ENCODE measurements around the gene LPIN3.

DNA sequence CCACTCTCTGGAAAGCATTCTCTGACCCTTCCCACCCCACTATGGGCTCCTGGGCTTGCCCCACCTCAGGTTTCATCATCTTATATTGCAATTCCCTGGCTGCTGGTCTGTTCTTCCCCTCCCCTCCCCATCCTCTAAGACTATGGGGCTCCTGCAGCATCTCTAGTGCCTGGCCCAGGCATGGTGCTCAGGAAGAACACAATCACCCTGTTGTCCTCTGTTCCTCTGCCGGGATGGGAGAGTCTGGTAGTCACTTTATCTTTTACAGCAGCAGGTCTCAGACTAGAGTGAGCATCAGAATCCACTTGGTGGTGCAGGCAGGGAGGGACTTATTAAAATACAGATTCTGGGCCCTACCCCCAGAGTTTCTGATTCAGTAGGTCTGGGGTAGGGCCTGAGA is 5.0 kb upstream of the LPIN3 start:
- TF ChIP-seq, protein P1, sequence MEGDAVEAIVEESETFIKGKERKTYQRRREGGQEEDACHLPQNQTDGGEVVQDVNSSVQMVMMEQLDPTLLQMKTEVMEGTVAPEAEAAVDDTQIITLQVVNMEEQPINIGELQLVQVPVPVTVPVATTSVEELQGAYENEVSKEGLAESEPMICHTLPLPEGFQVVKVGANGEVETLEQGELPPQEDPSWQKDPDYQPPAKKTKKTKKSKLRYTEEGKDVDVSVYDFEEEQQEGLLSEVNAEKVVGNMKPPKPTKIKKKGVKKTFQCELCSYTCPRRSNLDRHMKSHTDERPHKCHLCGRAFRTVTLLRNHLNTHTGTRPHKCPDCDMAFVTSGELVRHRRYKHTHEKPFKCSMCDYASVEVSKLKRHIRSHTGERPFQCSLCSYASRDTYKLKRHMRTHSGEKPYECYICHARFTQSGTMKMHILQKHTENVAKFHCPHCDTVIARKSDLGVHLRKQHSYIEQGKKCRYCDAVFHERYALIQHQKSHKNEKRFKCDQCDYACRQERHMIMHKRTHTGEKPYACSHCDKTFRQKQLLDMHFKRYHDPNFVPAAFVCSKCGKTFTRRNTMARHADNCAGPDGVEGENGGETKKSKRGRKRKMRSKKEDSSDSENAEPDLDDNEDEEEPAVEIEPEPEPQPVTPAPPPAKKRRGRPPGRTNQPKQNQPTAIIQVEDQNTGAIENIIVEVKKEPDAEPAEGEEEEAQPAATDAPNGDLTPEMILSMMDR (IDR thresholded peaks at IDR 0.05 in 2 of 3, conservative IDR thresholded peaks at IDR 0.05 in 1 of 3; ENCODE audit: borderline replicate concordance in 1 of 3, insufficient read depth in 1 of 3, low read depth in 2 of 3, low read length in 2 of 3) = no peak
- no peak for TF ChIP-seq EZH2 (IDR thresholded peaks at IDR 0.05)
- no peak for TF ChIP-seq POLR2AphosphoS5 (IDR thresholded peaks at IDR 0.05; ENCODE audit: low read depth, low read length)
- no peak for TF ChIP-seq EZH2phosphoT487 (IDR thresholded peaks at IDR 0.05; ENCODE audit: borderline replicate concordance)
- TF ChIP-seq RAD21 (IDR thresholded peaks at IDR 0.05; ENCODE audit: low read depth) = no peak
- TF ChIP-seq, protein P2, sequence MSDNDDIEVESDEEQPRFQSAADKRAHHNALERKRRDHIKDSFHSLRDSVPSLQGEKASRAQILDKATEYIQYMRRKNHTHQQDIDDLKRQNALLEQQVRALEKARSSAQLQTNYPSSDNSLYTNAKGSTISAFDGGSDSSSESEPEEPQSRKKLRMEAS (IDR thresholded peaks at IDR 0.05) = no peak
- TF ChIP-seq, protein P3, sequence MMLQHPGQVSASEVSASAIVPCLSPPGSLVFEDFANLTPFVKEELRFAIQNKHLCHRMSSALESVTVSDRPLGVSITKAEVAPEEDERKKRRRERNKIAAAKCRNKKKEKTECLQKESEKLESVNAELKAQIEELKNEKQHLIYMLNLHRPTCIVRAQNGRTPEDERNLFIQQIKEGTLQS (IDR thresholded peaks at IDR 0.05) = no peak
- no peak for TF ChIP-seq EGR1 (IDR thresholded peaks at IDR 0.05; ENCODE audit: low read depth)
- TF ChIP-seq TCF7L2 (IDR thresholded peaks at IDR 0.05; ENCODE audit: borderline replicate concordance, extremely low read depth, insufficient read depth, insufficient read length) = no peak
- no peak for TF ChIP-seq CEBPB (IDR thresholded peaks at IDR 0.05; ENCODE audit: low read depth)
- TF ChIP-seq YY1 (IDR thresholded peaks at IDR 0.05; ENCODE audit: extremely low read depth, insufficient replicate concordance, low read depth, low read length) = no peak
- TF ChIP-seq ZNF274 (IDR thresholded peaks at IDR 0.05; ENCODE audit: low read depth, low read length) = no peak
